ENCODE results near the gene ANK2. TPM values are rescaled to one million over a fixed set of nuclear protein-coding genes. Genes with fewer than 3 reads are reported as not detected.

The ANK2 gene
- total RNA-seq, 6 donors from 2014 or later = 4.2 to 23.3 (median 8.5) TPM

- TF ChIP-seq POLR2A (IDR thresholded peaks at IDR 0.05) = no peak
- TF ChIP-seq CTCF (IDR thresholded peaks at IDR 0.05) = no peak
- TF ChIP-seq POLR2AphosphoS5 (IDR thresholded peaks at IDR 0.05) = no peak
- TF ChIP-seq EP300 (IDR thresholded peaks at IDR 0.05) = no peak
- ATAC-seq (ENCODE audit: low FRiP score in 2 of 2) (no peak), DNase-seq (no peak)
- 79 to 82% methylated on average over 7 of the region's 7 CpGs for WGBS, 2 donors
- Histone ChIP-seq H3K27me3 (no peaks in the 10 kb centered on the region), H3K4me3 (no peak overlapping the region), H3K36me3 (no peaks in the 10 kb centered on the region), H3K9me3 (no peaks in the 10 kb centered on the region), H3K27ac (no peak overlapping the region), H3K4me1 (peaks cover 0 to 10% (median 0%) of the 10 kb centered on the region in 4 donors)
Measured at GRCh38 chr4:113406723-113407016, 357.2 kb downstream of the ANK2 start.

- H3K4me3 ChIP-seq = no peak overlapping the region
- H3K27ac ChIP-seq = no peak overlapping the region
- 78 to 83% methylated on average over 2 of the region's 2 CpGs for WGBS, 2 donors
- H3K4me1 ChIP-seq = peaks cover 0 to 12% (median 0%) of the 10 kb centered on the region in 4 donors
- no peaks in the 10 kb centered on the region for H3K27me3 ChIP-seq
- TF ChIP-seq CTCF (IDR thresholded peaks at IDR 0.05) (no peak), EP300 (IDR thresholded peaks at IDR 0.05) (no peak), POLR2A (IDR thresholded peaks at IDR 0.05) (no peak), POLR2AphosphoS5 (IDR thresholded peaks at IDR 0.05) (no peak)
- H3K36me3 ChIP-seq = no peaks in the 10 kb centered on the region
- DNase-seq (no peak), ATAC-seq (ENCODE audit: low FRiP score in 2 of 2) (no peak)
- H3K9me3 ChIP-seq = no peaks in the 10 kb centered on the region
Measured at GRCh38 chr4:113407409-113407808, 358.0 kb downstream of the ANK2 start.

GRCh38 chr4:113409181-113409580 lies 359.7 kb downstream of the ANK2 start:
- no peak for TF ChIP-seq EP300 (IDR thresholded peaks at IDR 0.05)
- TF ChIP-seq CTCF (IDR thresholded peaks at IDR 0.05) = no peak
- no peak for TF ChIP-seq POLR2A (IDR thresholded peaks at IDR 0.05)
- TF ChIP-seq POLR2AphosphoS5 (IDR thresholded peaks at IDR 0.05) = no peak
- no peak for ATAC-seq (ENCODE audit: low FRiP score in 2 of 2)

GRCh38 chr4:113410686-113411085 lies 361.2 kb downstream of the ANK2 start:
- peaks cover 0 to 12% (median 0%) of the 10 kb centered on the region in 4 donors for H3K4me1 ChIP-seq
- H3K27me3 ChIP-seq = no peaks in the 10 kb centered on the region
- no peak for DNase-seq
- no peaks in the 10 kb centered on the region for H3K9me3 ChIP-seq
- no peaks in the 10 kb centered on the region for H3K36me3 ChIP-seq
- H3K27ac ChIP-seq = no peak overlapping the region
- no peak for TF ChIP-seq POLR2A (IDR thresholded peaks at IDR 0.05)
- TF ChIP-seq POLR2AphosphoS5 (IDR thresholded peaks at IDR 0.05) = no peak
- TF ChIP-seq CTCF (IDR thresholded peaks at IDR 0.05) = no peak
- TF ChIP-seq EP300 (IDR thresholded peaks at IDR 0.05) = no peak
- no peak for ATAC-seq (ENCODE audit: low FRiP score in 2 of 2)
- H3K4me3 ChIP-seq = no peak overlapping the region

More at GRCh38 chr4:113409181-113409580, 359.7 kb downstream of the ANK2 start:
- no peak for DNase-seq
- Histone ChIP-seq H3K27ac (no peak overlapping the region), H3K36me3 (no peaks in the 10 kb centered on the region), H3K4me1 (peaks cover 0 to 12% (median 0%) of the 10 kb centered on the region in 4 donors), H3K4me3 (no peak overlapping the region), H3K27me3 (no peaks in the 10 kb centered on the region), H3K9me3 (no peaks in the 10 kb centered on the region)
- WGBS, 2 donors = 52 to 53% methylated on average over 4 of the region's 4 CpGs

- no peaks in the 10 kb centered on the region for H3K9me3 ChIP-seq
- no peaks in the 10 kb centered on the region for H3K36me3 ChIP-seq
- TF ChIP-seq EP300 (IDR thresholded peaks at IDR 0.05) = peak in 1 of 4 donors; percentile 91
- peak in 1 of 2 donors; percentile 31 for TF ChIP-seq POLR2AphosphoS5 (IDR thresholded peaks at IDR 0.05)
- no peak for TF ChIP-seq POLR2A (IDR thresholded peaks at IDR 0.05)
- H3K4me1 ChIP-seq = peaks cover 0 to 12% (median 0%) of the 10 kb centered on the region in 4 donors
- H3K27ac ChIP-seq = no peak overlapping the region
- DNase-seq (peak in 1 of 2 donors; percentile 65), ATAC-seq (ENCODE audit: low FRiP score in 2 of 2) (peak; percentile 62 to 78)
- no peaks in the 10 kb centered on the region for H3K27me3 ChIP-seq
- WGBS, 2 donors = 29 to 31% methylated on average over 4 of the region's 4 CpGs
- H3K4me3 ChIP-seq = no peak overlapping the region
Measured at GRCh38 chr4:113411496-113411938, 362.1 kb downstream of the ANK2 start.

All from upper lobe of left lung (tissue), 6 donors.